ENCODE measurements around the gene GPC6.
"Not testable (repeated sequence)": the region's sequence is repeated elsewhere in the genome, so short reads cannot be mapped to it uniquely, and the experiment has no call there.

GRCh38 chr13:93206778-93207392 lies 19.7 kb upstream of the GPC6 start:
- TF ChIP-seq ZNF318 (IDR thresholded peaks at IDR 0.05; ENCODE audit: borderline replicate concordance in 1 of 2, low read depth in 1 of 2); CTCF (IDR thresholded peaks at IDR 0.05 in 2 of 3, conservative IDR thresholded peaks at IDR 0.05 in 1 of 3; ENCODE audit: insufficient read depth in 2 of 3, low read depth in 1 of 3, low read length in 3 of 3); ARID4B (CRISPR knock-in tag; IDR thresholded peaks at IDR 0.05); ZC3H11A (IDR thresholded peaks at IDR 0.05; ENCODE audit: low read depth, low read length); CREB1 (IDR thresholded peaks at IDR 0.05); CREB1 (CRISPR knock-in tag; IDR thresholded peaks at IDR 0.05); ZNF436 (CRISPR knock-in tag; IDR thresholded peaks at IDR 0.05); ZZZ3 (IDR thresholded peaks at IDR 0.05); TAF15 (IDR thresholded peaks at IDR 0.05; ENCODE audit: low read depth, low read length); USF2 (CRISPR knock-in tag; IDR thresholded peaks at IDR 0.05); TEAD2 (tag; IDR thresholded peaks at IDR 0.05): not testable (repeated sequence)
